Keratinocyte (primary cell): Measurements from ENCODE around the gene CGB7.

Experiments
- CTCF ChIP-seq, 3 experiments: IDR thresholded peaks in 1 of 3; conservative IDR thresholded peaks in 1 of 3; optimal IDR thresholded peaks in 1 of 3; 2 replicates in 2 of 3; 3 replicates in 1 of 3; pipeline versions ENCODE3 to v1.5.1; 2011; ENCODE audit warnings: low read length in 3 of 3, mild to moderate bottlenecking in 3 of 3, moderate library complexity in 2 of 3, control low read depth in 1 of 3, inconsistent platforms in 1 of 3; ENCODE audit not compliant: insufficient read depth in 2 of 3; ENCODE audit errors: extremely low read depth in 1 of 3
- EZH2 ChIP-seq: IDR thresholded peaks from one replicate; pipeline ENCODE4 v1.6.1; 2012; ENCODE audit warnings: inconsistent platforms, mild to moderate bottlenecking, low read length, moderate library complexity

- TF ChIP-seq CTCF (optimal IDR thresholded peaks at IDR 0.05 in 1 of 3, IDR thresholded peaks at IDR 0.05 in 1 of 3, conservative IDR thresholded peaks at IDR 0.05 in 1 of 3; ENCODE audit: extremely low read depth in 1 of 3, insufficient read depth in 2 of 3, low read length in 3 of 3) (peak; percentile 6 to 18 (median 7)), EZH2 (no peak)
Measured at GRCh38 chr19:49019242-49019932, 38.2 kb downstream of the CGB7 start.
